Adipocyte (in vitro differentiated cells): ENCODE data around the gene CLDN20.
"Not testable (repeated sequence)": the region's sequence is repeated elsewhere in the genome, so short reads cannot be mapped to it uniquely, and the experiment has no call there.

Source experiments
- DNase-seq: peaks from one replicate; pipeline ENCODE4 v3.0.0-alpha.2; 2015; ENCODE audit warnings: low read depth
- H3K27me3 ChIP-seq: replicated peaks from 2 replicates; pipeline ENCODE4 v1.7.0; 2013; ENCODE audit warnings: mild to moderate bottlenecking, low read length, moderate library complexity; ENCODE audit not compliant: control insufficient read depth, insufficient read depth
- H3K36me3 ChIP-seq: 2 replicates; pipeline ENCODE4 v1.7.0; 2013; ENCODE audit warnings: low read length, mild to moderate bottlenecking, moderate library complexity; ENCODE audit not compliant: control insufficient read depth, insufficient read depth, severe bottlenecking
- H3K4me1 ChIP-seq: 2 replicates; pipeline ENCODE4 v1.7.0; 2013; ENCODE audit warnings: mild to moderate bottlenecking, low read length, moderate library complexity; ENCODE audit not compliant: control insufficient read depth, insufficient read depth
- H3K4me3 ChIP-seq: 2 replicates; pipeline ENCODE4 v1.7.0; 2013; ENCODE audit warnings: mild to moderate bottlenecking, low read length, moderate library complexity
- H3K9ac ChIP-seq: 2 replicates; pipeline ENCODE4 v1.7.0; 2013; ENCODE audit warnings: mild to moderate bottlenecking, low read length, moderate library complexity
- H3K9me3 ChIP-seq: 2 replicates; pipeline ENCODE4 v1.7.0; 2013; ENCODE audit warnings: mild to moderate bottlenecking, low read length, moderate library complexity; ENCODE audit not compliant: control insufficient read depth

CLDN20 gene

DNA sequence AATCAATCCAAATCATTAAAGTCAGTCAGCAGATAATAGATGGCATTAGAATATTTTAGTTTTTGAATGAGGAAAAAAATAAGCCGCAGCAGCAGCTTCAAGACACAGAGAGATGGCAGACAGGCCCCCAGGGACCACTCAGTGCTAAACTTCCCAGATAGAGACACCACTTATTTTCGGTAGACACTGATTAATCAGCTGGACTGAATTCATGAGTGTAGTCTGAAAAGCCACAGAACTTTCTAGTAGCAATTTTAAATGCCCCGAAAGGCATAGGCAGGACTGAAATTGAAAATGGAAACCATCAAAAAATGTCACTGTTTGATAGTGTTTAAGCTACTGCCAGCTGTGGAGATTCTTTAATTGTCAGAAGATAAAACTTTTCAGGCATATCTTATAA lies 3.1 kb upstream of the CLDN20 start:
- Histone ChIP-seq H3K27me3 (no peaks in the 10 kb centered on the region), H3K36me3 (peaks cover 12% of the 10 kb centered on the region), H3K4me3 (no peak overlapping the region), H3K4me1 (peaks cover 5% of the 10 kb centered on the region), H3K9ac (no peak overlapping the region), H3K9me3 (no peaks in the 10 kb centered on the region)
- no peak for DNase-seq

DNA sequence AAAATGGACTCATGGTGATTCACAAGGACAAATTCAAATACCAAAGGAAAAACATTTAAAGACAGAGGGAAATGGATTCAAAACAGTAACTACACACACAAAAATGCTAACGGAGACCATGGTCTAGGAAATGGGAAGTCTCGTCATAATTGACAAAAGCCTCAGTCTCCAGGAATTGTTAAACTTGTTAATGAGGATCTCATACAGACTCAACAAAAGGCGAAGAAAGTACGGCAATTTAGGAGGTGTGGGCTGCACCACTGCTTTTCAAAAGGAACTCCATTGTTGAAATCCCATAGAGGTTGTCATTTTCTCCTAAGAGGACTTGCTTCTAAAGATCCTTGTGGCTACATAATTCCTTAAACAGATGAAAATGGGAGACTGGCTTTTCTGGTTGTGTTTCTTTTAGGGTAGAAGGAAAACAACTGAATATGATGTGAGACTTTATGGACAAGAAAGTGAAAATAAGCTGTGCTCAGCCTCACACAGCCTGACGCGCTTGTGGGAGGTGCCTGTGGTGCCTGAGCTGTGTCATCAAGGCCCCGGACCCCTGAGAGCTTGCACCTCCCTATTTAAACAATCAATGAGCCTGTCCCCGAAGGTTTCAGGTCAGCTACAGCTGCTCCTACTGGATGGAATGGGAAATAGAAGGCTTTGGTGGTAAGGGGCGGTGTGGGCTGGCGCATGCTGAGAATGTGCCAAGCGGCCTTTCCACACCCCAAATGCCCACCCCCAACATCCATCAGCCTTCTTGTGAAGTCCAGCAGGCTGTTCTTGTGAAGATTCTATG lies 2.5 kb upstream of the CLDN20 start:
- no peaks in the 10 kb centered on the region for H3K27me3 ChIP-seq
- peaks cover 12% of the 10 kb centered on the region for H3K36me3 ChIP-seq
- peaks cover 5% of the 10 kb centered on the region for H3K4me1 ChIP-seq
- no peak for DNase-seq
- no peaks in the 10 kb centered on the region for H3K9me3 ChIP-seq
- H3K4me3 ChIP-seq: no peak overlapping the region
- no peak overlapping the region for H3K9ac ChIP-seq

DNA sequence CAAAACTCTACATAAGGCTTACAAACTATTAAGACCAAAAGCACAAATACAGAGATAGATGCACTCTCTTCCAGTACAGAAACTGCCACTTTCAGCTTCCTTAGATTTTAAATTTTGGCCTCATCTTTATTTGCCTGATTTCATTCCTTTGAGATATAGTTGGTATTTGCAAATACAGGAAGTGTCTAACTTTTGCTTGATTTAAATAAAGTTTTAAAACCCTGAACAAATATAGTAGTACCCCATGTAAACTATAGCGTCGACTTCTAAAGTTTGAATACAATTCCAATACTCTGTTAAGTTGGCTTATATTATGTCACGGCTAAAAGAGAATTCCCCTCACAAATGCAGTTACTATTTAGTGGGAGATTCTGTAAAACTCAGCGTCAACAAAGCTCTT lies 1.2 kb upstream of the CLDN20 start:
- Histone ChIP-seq H3K9me3 (no peaks in the 10 kb centered on the region), H3K4me3 (no peak overlapping the region), H3K36me3 (peaks cover 9% of the 10 kb centered on the region), H3K9ac (no peak overlapping the region), H3K27me3 (no peaks in the 10 kb centered on the region), H3K4me1 (peaks cover 5% of the 10 kb centered on the region)
- no peak for DNase-seq

DNA sequence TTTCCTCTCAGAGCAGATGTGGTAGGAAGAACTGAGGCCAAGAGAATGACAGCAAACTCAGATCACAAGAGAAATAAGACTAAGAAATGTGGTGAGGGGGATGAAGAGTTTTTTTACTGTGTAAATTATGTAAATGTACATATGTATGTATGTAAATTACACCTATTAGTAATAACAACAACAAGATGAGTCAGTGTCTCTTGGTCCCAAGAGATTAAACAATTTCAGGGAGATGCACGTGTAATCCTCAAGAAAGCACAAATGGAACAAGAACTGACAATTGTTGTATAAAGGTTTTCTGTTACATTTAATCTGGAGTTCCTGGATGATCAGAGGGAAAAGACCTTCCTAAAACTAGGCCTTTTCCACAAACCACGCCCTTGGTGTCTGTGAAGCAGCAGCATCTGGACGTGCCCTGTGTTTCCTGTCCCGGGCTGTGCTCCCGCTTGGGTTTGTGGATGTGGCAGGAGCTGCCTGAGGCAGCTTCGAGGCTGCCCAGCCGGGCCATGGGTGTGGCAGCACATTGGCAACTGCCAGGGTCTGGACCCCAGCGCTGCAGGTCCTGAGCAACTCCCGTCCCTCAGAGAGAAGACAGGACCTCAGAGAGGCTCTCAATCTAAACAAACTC lies 994 bp downstream of the CLDN20 start:
- Histone ChIP-seq H3K27me3 (no peaks in the 10 kb centered on the region), H3K9me3 (no peaks in the 10 kb centered on the region), H3K4me1 (peaks cover 5% of the 10 kb centered on the region), H3K36me3 (peaks cover 4% of the 10 kb centered on the region), H3K4me3 (no peak overlapping the region), H3K9ac (no peak overlapping the region)
- peak; percentile 64 for DNase-seq

DNA sequence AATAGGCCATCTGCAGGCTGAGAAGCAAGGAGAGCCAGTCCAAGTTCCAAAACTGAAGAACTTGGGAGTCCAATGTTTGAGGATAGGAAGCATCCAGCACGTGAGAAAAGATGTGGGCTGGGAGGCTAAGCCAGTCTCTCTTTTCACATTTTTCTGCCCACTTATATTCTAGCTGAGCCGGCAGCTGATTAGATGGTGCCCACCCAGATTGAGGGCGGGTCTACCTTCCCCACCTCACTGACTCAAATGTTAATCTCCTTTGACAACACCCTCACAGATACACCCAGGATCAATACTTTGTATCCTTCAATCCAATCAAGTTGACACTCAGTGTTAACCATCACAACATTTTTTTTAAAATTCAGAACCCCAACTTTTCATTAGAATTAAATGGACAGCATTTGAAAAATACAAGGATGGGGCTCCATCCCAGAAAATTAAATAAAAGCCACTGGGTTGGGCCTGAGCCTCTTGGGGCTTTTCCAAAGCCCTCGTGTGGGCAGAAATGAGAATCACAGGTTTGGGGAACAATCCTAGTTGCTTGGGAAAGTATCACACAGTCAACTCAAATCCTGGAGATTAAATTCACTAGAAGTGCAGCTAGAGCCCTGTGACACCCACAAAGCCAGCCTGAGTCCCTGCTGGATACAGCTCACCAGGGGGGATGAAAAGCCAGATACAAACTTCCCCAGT lies 2.2 kb downstream of the CLDN20 start:
- Histone ChIP-seq H3K4me3 (no peak overlapping the region), H3K36me3 (no peaks in the 10 kb centered on the region), H3K27me3 (no peaks in the 10 kb centered on the region), H3K4me1 (peaks cover 5% of the 10 kb centered on the region), H3K9ac (no peak overlapping the region), H3K9me3 (no peaks in the 10 kb centered on the region)
- no peak for DNase-seq

DNA sequence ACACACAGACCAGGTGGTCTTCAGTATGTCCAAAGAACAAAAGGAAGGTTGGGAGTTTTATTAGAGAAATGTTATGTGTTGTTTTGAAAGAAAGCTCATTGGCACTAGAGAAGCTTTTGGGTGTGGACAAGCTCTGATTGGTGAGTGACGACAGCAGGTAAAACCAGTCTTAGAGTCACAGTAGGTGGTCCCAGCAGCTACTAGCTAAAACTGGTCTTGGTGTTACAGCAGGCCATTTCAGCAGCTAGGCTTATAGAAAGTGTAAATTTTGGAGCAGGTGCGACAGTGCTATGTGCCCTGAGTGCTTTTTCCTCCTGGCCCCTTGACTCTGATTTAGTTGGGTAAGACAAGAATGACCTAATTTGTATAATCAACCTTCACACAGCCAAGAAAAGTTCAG lies 3.6 kb downstream of the CLDN20 start:
- H3K27me3 ChIP-seq: no peaks in the 10 kb centered on the region
- H3K4me3 ChIP-seq: no peak overlapping the region
- peaks cover 8% of the 10 kb centered on the region for H3K4me1 ChIP-seq
- no peak overlapping the region for H3K9ac ChIP-seq
- no peak for DNase-seq
- no peaks in the 10 kb centered on the region for H3K36me3 ChIP-seq
- H3K9me3 ChIP-seq: no peaks in the 10 kb centered on the region

DNA sequence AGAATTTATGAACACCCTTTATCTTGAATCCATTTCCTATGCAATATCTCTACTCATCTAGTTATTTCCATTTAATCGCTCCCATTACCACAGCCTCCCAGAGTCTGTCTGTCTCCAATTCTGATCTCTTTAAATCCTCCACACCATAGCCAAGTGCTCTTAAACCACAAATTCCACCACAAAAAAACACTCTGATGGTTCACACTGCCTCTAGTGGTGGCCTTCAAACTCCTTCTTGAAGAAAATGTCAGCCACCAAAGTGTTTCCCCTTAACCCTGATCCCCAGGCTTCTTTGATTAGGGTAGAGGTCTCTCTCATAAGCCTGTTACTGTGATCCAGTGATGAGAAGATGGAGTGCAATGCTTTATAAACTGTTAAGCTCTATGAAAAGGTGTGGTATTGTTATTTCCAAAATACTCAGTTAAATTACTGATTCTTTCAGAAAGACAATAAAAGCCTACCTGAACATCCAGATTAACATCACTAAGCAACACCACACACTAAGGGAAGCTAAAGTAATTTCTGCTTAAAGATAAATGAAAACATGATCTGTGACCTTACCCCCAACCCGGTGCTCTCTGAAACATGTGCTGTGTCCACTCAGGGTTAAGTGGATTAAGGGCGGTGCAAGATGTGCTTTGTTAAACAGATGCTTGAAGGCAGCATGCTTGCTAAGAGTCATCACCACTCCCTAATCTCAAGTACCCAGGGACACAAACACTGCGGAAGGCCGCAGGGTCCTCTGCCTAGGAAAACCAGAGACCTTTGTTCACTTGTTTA lies 4.5 kb downstream of the CLDN20 start:
- not testable (repeated sequence) for H3K4me3 ChIP-seq, H3K9ac ChIP-seq, H3K9me3 ChIP-seq, H3K36me3 ChIP-seq, H3K27me3 ChIP-seq
- DNase-seq: peak; percentile 64
- peaks cover 16% of the 10 kb centered on the region for H3K4me1 ChIP-seq

DNA sequence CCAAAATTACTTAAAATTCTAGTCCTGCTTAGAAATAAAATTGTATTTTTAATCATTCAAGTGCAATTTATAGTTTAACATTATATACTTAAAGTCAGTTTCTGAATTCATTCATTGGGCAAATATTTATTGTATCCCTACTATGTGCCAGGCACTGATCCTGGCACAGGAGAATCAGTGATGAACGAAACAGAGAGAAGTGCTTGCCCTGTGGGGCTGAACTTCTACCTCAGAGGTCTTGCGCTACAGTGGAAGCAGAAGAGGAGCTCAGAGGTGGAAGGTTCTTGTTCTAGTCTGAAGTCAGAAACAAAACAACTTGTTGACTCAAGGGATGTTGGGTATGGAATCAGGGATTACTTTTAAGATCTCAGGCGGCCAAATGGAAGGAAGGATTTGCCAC lies 6.0 kb downstream of the CLDN20 start:
- Histone ChIP-seq H3K36me3 (no peaks in the 10 kb centered on the region), H3K9me3 (no peaks in the 10 kb centered on the region), H3K9ac (no peak overlapping the region), H3K27me3 (no peaks in the 10 kb centered on the region), H3K4me3 (no peak overlapping the region), H3K4me1 (peaks cover 22% of the 10 kb centered on the region)
- no peak for DNase-seq

DNA sequence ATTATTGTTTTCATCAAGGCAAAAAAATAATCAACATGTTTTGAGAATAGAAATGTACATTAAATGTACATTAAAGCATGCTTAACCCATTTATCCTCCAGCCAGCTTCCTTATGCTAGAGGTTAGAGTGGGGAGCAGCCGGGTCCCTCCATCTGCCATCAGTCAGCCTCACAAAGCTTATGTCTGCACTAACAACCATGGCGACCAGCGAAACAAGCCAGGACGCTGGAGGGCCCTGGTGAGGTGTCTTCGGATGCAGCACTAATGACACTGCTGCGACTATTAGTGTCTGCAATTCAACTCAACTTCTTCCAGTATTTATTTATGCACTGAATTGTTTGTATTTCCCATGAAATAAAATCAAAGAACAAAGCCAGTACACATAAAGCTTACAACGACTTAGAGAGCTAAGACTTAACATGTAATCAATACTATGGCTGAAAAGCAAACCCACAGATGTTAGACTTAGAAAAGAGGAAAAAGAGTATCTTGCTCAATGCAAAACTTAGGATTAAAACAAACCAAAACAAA lies 6.8 kb downstream of the CLDN20 start:
- Histone ChIP-seq H3K9ac (no peak overlapping the region), H3K4me3 (no peak overlapping the region), H3K4me1 (peaks cover 19% of the 10 kb centered on the region), H3K27me3 (no peaks in the 10 kb centered on the region), H3K36me3 (no peaks in the 10 kb centered on the region), H3K9me3 (no peaks in the 10 kb centered on the region)
- no peak for DNase-seq

DNA sequence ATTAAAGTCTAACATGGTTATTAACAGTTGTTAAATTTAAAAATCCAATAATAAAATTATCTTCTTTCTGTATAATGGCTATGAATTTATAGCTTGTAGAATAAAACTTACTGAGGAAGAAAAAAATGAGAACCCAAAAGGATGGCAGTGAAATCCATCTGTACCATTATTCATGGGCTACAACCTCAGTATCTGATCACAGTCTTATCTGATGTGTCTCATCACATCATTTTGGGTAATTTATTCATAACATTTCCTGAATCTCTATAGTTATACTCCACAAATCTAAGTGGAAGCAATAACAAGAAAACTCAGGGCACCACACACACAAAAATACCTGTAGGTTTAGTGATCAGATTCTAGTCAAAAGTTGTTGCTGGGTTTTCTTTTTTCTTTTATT lies 7.3 kb downstream of the CLDN20 start:
- Histone ChIP-seq H3K36me3 (no peaks in the 10 kb centered on the region), H3K9ac (no peak overlapping the region), H3K27me3 (no peaks in the 10 kb centered on the region), H3K9me3 (no peaks in the 10 kb centered on the region), H3K4me1 (peaks cover 22% of the 10 kb centered on the region), H3K4me3 (no peak overlapping the region)
- no peak for DNase-seq
